RCC 7860 (cell line): ENCODE results near the gene KAT5.
"Not testable (repeated sequence)": the region's sequence is repeated elsewhere in the genome, so short reads cannot be mapped to it uniquely, and the experiment has no call there.

Experiments used
- DNase-seq: peaks from one replicate; pipeline ENCODE4 v3.0.0-alpha.2; 2015; ENCODE audit warnings: low spot score
- FAIRE-seq: peaks from 2 replicates; lab custom pipeline; 2012; peaks lifted over from hg19 to GRCh38; lab: Jason Lieb, UNC

KAT5 gene

DNA sequence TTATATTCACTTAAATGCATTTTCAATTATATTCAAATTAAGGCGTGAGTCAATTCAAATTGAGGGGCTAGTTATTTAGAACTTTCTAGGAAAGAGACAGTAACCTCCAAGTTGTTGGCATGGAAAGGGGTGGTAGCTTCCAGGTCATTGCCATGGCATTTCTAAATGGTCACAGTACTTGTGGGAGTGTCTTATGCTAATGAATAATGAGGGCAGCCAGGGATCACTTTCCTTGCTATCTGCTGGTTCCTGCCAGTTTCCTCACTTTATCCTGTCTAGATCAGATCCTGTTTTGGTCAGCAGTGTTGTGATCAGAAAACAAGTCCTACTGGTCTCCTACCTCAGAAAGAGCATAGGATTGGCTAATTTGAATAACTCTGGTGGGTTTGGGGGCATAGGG lies 30.3 kb downstream of the KAT5 start:
- DNase-seq (no peak), FAIRE-seq (no peak)

- FAIRE-seq (no peak), DNase-seq (no peak)
Observed at GRCh38 chr11:65743681-65744025, 31.6 kb downstream of the KAT5 start.

GRCh38 chr11:65744026-65744698 lies 32.1 kb downstream of the KAT5 start:
- DNase-seq (peak; percentile 4), FAIRE-seq (no peak)

- FAIRE-seq (no peak), DNase-seq (no peak)
Observed at GRCh38 chr11:65744699-65745042, 32.6 kb downstream of the KAT5 start.

DNA sequence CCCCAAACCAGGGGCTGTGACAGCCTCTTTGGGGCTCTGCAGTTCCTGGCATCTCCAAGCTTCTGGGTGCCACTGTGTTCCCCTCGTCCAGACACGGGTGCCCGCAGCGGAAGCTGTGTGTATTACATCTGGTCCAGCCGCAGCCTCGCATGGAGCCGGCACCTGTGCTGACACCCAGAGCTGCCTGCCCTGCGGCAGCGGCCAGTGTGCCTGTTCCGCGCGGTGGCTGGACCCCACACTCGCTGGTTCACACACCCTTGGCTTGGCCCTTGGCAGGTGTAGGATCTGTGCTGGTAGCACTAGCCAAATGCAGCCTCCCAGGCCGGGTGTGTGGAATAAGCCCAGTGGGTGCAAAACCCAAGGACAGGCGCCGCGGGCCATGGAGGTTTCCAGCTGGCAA lies 33.0 kb downstream of the KAT5 start:
- FAIRE-seq: no peak

DNA sequence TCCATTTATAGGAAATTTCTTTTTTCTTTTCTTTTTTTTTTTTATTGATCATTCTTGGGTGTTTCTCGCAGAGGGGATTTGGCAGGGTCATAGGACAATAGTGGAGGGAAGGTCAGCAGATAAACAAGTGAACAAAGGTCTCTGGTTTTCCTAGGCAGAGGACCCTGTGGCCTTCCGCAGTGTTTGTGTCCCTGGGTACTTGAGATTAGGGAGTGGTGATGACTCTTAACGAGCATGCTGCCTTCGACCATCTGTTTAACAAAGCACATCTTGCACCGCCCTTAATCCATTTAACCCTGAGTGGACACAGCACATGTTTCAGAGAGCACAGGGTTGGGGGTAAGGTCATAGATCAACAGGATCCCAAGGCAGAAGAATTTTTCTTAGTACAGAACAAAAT lies 50.1 kb downstream of the KAT5 start:
- not testable (repeated sequence) for DNase-seq, FAIRE-seq

More for the DNA sequence above, 33.0 kb downstream of the KAT5 start:
- DNase-seq: no peak

DNA sequence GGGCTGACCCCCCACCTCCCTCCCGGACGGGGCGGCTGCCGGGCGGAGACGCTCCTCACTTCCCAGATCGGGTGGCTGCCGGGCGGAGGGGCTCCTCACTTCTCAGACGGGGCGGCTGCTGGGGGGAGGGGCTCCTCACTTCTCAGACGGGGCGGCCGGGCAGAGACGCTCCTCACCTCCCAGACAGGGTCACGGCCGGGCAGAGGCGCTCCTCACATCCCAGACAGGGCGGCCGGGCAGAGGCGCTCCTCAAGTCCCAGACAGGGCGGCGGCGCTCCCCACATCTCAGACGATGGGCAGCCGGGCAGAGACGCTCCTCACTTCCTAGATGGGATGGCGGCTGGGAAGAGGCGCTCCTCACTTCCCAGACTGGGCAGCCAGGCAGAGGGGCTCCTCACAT lies 50.8 kb downstream of the KAT5 start:
- not testable (repeated sequence) for DNase-seq, FAIRE-seq

DNA sequence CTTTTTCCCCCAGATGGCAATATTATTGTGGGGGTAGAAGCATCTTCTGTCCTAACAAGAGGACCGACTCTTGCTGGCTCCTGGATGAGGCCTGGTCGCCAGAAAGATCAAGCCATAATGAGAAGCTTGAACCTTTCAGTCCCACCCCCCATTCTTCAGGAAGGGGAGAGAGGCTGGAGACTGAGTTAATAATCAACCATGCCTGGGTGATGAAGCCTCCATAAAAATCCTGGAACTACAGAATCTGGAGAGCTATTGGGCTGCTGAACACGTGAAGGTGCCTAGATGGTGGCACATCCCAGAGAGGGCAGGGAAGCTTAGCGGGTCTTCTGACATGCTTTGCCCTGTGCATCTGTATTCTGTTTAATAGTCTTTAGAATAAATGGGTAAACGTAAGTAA lies 52.4 kb downstream of the KAT5 start:
- DNase-seq: no peak
- FAIRE-seq: no peak

DNA sequence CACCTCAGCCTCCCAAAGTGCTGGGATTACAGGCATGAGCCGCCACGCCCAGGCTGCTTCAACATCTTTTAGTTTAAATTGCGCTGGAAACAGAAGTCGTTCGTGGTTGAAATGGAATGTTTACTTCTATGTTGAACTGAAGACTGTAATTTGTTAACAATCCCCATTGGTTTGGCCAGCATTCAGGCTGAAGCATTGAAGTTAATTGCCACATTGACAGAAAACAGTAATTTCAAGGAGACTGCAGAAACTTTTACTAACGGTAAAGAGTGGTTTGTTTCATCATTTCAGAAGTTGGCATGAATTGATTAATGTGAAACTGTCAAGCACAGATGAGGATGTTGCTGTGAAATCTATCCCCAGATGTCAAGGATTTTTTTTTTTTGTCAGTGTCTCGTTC lies 54.5 kb downstream of the KAT5 start:
- FAIRE-seq (no peak), DNase-seq (no peak)

DNA sequence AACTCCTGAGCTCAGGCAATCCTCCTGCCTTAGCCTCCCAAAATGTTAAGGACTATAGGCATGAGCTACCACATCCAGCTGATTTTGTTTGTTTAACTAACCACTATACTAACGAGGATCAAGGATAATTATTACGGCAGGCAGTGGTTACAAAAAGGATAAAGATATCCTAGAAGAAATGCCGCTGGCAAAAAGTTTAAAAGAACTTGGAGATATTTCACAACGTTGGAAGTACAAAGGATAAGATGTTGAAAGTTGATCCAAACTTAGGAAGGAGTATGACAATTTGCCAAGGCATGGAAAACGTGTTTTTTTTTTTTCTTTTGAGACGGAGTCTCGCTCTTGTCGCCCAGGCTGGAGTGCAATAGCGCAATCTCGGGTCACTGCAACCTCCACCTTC lies 55.4 kb downstream of the KAT5 start:
- DNase-seq (no peak), FAIRE-seq (no peak)

DNA sequence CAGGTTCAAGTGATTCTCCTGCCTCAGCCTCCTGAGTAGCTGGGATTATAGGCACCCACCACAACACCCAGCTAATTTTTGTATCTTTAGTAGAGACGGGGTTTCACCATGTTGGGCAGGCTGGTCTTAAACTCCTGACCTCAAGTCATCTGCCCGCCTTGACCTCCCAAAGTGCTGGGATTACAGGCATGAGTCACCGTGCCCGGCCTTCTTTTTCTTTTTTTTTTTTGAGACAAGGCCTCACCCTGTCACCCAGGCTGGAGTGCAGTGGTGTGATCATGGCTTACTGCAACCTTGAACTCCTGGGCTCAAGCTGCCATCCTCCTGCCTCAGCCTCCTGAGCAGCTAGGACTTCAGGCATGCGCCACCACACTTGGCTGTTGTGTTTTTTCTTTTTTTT lies 55.8 kb downstream of the KAT5 start:
- FAIRE-seq, DNase-seq: not testable (repeated sequence)
